ENCODE results near the gene UBE2G2. TPM values are rescaled to one million over a fixed set of nuclear protein-coding genes. Genes with fewer than 3 reads are reported as not detected.

Gene UBE2G2, protein sequence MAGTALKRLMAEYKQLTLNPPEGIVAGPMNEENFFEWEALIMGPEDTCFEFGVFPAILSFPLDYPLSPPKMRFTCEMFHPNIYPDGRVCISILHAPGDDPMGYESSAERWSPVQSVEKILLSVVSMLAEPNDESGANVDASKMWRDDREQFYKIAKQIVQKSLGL
- 92.7 and 94.8 TPM in 2 replicates for total RNA-seq

DNA sequence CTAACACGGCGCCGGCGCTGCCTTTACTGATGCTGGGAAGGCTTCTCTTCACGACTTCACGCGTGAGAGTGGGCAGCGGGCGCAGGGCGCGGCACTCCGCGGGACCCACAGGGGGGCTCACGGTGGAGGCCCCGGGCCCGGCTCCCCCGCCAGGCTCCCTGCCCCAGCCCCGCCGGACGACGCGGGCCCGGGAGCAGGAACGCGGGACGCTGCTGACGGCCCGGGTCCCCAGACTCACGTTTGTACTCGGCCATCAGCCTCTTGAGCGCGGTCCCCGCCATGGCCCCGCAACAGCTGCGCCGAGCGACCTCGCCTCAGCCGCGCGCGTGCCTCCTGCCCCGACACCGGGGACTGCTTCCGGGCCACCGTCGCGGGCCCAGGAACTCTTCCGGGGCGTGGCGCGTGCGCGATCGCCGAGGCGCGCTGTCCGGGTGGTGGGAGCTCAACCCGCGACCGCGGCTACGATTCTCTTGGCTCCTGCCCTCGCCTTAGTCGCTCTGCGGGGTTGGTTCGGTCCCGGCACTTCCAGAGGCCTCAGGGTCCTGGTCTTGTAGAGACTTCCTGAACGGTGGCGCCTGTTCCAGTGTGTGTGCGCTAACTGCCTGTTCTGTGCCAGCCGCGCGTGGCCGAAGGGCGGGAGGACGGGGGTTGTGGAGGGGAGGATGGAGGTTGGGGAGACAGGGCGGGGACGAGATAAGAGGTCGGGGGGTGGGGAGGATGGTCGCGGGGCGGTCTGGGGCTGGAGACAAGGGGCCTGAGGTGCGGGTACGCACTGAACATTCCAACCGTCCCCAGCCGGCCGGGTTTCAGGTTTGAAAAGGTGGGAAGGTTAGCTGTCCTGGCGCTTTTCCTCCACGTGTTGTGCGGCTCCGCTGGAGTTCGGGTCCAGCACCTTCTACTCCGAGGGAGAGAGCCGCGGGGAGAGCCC is at the start of gene UBE2G2:
Gene UBE2G2, minus strand, starts transcription at position 353 of the 928 bp plus-strand sequence. Its CDS starts 72 bp downstream, at position 281.

GRCh38 chr21:44817914-44818639 is 16.5 kb upstream of the UBE2G2 start, which contains the start of gene SUMO3:
Gene SUMO3 (minus strand): TSS chr21:44818062. CDS start chr21:44817968, 94 bp downstream.

Other genes starting within 250 kb of the UBE2G2 start
- gene KRTAP10-3, start 243.0 kb downstream of the UBE2G2 start, total RNA-seq: not detected in 2 replicates
- gene KRTAP10-4, start 228.1 kb downstream of the UBE2G2 start, total RNA-seq: not detected in 2 replicates
- gene KRTAP10-5, start 221.2 kb downstream of the UBE2G2 start, total RNA-seq: not detected in 2 replicates
- gene KRTAP10-6, start 209.3 kb downstream of the UBE2G2 start, total RNA-seq: not detected in 2 replicates
- gene KRTAP10-7, start 201.2 kb downstream of the UBE2G2 start, total RNA-seq: not detected in 2 replicates
- gene KRTAP10-8, start 189.7 kb downstream of the UBE2G2 start, total RNA-seq: not detected in 2 replicates
- gene KRTAP10-9, start 174.7 kb downstream of the UBE2G2 start, total RNA-seq: not detected in 2 replicates
- not detected in 2 replicates for gene KRTAP10-10, start 164.5 kb downstream of the UBE2G2 start, total RNA-seq
- gene KRTAP10-11, start 155.4 kb downstream of the UBE2G2 start, total RNA-seq: not detected in 2 replicates
- not detected in 2 replicates for gene KRTAP12-4, start 147.2 kb downstream of the UBE2G2 start, total RNA-seq
- gene KRTAP12-3, start 143.9 kb downstream of the UBE2G2 start, total RNA-seq: not detected in 2 replicates
- not detected in 2 replicates for gene KRTAP12-2, start 134.9 kb downstream of the UBE2G2 start, total RNA-seq
- not detected in 2 replicates for gene KRTAP12-1, start 119.7 kb downstream of the UBE2G2 start, total RNA-seq
- gene KRTAP10-12, start 104.6 kb downstream of the UBE2G2 start, total RNA-seq: not detected in 2 replicates
- gene TSPEAR, start 90.2 kb downstream of the UBE2G2 start, total RNA-seq: not detected in 2 replicates
- gene SUMO3, start 16.2 kb upstream of the UBE2G2 start, total RNA-seq: 69.0 and 84.1 TPM in 2 replicates
- gene PTTG1IP, start 71.9 kb upstream of the UBE2G2 start, total RNA-seq: 108 and 111 TPM in 2 replicates
- gene ITGB2, start 119.1 kb upstream of the UBE2G2 start, total RNA-seq: not detected in 2 replicates
- gene SLX9, start 138.2 kb upstream of the UBE2G2 start, total RNA-seq: 17.6 and 22.1 TPM in 2 replicates

All from subcutaneous preadipocyte (primary cell).